GM21723 (cell line): Measurements from ENCODE around the gene HSP90AB1.
"Not testable (repeated sequence)": the region's sequence is repeated elsewhere in the genome, so short reads cannot be mapped to it uniquely, and the experiment has no call there.

ENCODE experiments used
- ATAC-seq: cut with Tn5 transposase; IDR thresholded peaks from one replicate; pipeline ENCODE4 v1.9.1; 2021; ENCODE audit warnings: mild to moderate bottlenecking, moderate library complexity; ENCODE audit not compliant: unreplicated experiment

The HSP90AB1 gene

GRCh38 chr6:44222486-44223318, 24.2 kb upstream of the HSP90AB1 start:
- ATAC-seq = peak; percentile 2

DNA sequence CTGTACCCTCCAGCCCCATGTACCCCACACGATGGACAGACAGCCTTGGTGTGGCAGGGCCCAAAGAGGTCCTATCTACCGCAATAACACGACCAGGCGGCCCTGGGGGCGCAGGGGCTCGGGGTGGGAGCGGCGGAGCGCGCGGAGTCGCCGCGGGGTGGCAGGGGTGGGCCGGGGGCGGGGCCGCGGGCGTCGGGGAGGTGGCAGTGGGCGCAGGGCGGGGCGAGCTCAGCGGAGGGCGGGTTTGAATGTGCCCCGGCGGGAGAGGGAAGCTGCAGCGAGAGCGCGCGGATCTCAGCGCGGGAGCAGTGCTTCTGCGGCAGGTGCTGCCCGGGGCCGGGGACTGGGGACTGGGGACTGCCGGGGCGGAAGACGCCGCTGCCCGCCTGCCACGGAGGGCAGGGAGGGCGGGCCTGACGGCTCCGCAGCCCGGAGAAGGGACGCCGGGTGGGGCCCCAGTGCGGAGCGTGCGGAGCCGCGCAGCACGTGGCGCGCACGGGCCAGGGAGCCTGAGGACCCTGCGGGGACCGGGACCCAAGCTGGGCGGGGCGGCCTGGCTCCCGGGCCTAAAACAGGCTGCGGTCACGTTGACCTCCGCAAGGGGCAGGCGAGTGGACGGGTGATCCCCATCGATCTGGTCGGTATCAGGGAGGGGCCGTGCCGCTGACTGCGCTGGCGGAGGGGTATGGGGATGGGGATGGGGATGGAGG, 23.4 kb upstream of the HSP90AB1 start, which contains the start of gene SLC29A1:
SLC29A1 (plus strand) TSS at position 277 of the 710 bp plus-strand sequence. CDS start 3,719 bp downstream, outside the sequence.
- peak; percentile 55 for ATAC-seq

- peak; percentile 9 for ATAC-seq
Observed at GRCh38 chr6:44224029-44224964, 22.6 kb upstream of the HSP90AB1 start.

- ATAC-seq = no peak
Observed at GRCh38 chr6:44224965-44225305, 22.0 kb upstream of the HSP90AB1 start.

- no peak for ATAC-seq
Observed at GRCh38 chr6:44225579-44226325, 21.1 kb upstream of the HSP90AB1 start.

GRCh38 chr6:44226368-44227147, 20.3 kb upstream of the HSP90AB1 start:
- no peak for ATAC-seq

GRCh38 chr6:44227148-44227793, 19.6 kb upstream of the HSP90AB1 start:
- ATAC-seq = no peak

- ATAC-seq = no peak
Observed at GRCh38 chr6:44228031-44228430, 18.9 kb upstream of the HSP90AB1 start.

DNA sequence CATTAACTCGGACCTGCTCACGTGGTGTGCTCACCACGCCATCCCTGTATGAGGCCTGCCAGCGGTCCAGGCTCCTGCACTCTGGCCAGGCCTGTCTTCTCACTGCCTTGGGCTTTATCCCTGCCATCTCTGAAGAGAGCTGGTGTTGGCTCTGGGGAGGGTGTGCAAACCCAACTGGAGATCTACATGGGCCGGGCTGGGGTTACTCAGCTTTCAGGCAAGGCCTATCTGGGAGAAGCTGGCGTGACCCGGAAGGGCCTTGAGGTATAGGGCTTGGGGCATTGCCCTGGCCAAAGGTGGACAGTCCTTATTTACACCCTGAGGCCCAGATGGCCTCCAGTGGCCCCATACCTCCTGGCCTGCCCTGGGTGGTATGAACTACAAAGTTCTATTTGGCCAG, 18.5 kb upstream of the HSP90AB1 start:
- no peak for ATAC-seq

DNA sequence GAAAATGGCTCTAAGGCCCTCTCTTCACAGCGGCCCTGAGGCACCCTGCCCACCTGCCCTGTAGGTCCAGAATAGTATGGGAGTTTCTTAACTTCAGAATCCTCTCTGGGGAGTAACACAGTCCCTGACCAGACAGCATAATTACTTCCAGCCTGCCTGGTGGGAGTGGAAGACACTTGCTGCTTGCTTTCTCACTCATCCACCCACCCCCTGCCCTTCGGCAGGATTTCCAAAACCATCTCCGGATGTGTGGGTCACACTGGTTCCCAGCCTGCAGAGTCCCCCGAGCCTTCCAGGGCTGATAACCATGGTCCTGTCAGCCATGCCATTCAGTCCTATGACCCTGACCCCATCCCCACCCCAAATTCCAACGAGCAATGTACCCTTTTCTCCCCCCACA, 18.1 kb upstream of the HSP90AB1 start:
- no peak for ATAC-seq

GRCh38 chr6:44229376-44230033, 17.4 kb upstream of the HSP90AB1 start:
- ATAC-seq = no peak

DNA sequence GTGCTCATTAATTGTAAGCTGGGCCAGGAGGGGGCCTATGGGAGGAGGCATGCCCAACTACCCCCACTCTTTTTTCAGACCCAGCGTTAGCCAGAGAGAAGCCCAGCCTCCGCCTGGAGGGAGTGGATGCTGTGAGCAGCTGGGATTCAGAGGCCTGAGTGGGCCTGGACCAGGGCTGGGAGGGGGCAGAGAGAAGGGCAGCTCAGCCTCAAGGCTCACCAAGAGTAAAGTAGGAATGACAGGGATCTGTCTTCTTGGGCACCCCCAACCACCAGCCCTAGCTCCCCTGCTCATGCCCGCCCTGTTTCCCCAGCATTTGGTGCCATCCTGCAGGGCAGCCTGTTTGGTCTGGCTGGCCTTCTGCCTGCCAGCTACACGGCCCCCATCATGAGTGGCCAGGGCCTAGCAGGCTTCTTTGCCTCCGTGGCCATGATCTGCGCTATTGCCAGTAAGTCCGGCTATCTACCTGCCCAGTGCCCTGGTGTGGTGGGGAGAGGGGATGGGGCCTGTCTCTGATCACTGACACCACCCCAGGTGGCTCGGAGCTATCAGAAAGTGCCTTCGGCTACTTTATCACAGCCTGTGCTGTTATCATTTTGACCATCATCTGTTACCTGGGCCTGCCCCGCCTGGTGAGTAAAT, 16.7 kb upstream of the HSP90AB1 start:
- ATAC-seq = no peak

DNA sequence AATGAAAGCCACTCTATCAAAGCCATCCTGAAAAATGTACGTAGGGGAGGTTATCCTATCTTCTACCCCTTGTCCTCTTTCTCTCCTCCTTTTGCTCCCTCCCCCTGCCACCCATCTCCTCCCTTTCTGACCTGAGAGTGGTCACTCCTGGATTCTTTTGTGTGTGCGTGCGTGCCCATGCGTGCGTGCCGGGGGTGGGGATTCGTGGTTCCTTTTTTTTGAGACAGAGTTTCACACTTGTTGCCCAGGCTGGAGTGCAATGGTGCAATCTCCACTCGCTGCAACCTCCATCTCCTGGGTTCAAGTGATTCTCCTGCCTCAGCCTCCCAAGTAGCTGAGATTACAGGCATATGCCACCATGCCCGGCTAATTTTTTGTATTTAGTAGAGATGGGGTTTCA, 15.5 kb upstream of the HSP90AB1 start:
- ATAC-seq = not testable (repeated sequence)

GRCh38 chr6:44232676-44233566, 14.0 kb upstream of the HSP90AB1 start:
- no peak for ATAC-seq

GRCh38 chr6:44233567-44234100, 13.3 kb upstream of the HSP90AB1 start:
- ATAC-seq = no peak

GRCh38 chr6:44234101-44235025, 12.5 kb upstream of the HSP90AB1 start:
- ATAC-seq = no peak
